ENCODE data around the gene PWP2. TPM values are rescaled to one million over a fixed set of nuclear protein-coding genes. Genes with fewer than 3 reads are reported as not detected.

The PWP2 gene
- total RNA-seq, 1 experiment from 2014 or later: 10.1 TPM

DNA sequence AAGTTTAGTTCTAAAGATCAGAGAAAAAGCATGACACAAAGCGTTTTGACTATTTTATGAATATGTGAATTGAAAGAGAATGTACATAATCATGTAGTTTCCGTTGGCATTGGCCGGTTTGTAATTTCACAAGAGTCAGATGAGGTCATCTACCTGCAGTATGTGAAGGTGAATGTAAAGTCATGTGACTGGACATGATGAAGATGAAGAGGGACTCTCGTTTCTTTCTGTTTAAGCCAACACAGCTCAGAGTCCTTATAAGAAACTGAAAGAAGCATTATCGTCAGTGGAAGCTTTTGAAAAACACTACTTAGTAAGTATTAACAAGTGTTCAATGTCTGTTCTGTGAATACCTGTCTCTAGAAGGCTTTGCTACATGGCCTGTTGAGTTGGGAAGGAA, 30.9 kb upstream of the PWP2 start:
- H3K4me3 ChIP-seq (ENCODE audit: low read depth, low read length, poor library complexity, severe bottlenecking): no peak overlapping the region
- TF ChIP-seq, protein P1, sequence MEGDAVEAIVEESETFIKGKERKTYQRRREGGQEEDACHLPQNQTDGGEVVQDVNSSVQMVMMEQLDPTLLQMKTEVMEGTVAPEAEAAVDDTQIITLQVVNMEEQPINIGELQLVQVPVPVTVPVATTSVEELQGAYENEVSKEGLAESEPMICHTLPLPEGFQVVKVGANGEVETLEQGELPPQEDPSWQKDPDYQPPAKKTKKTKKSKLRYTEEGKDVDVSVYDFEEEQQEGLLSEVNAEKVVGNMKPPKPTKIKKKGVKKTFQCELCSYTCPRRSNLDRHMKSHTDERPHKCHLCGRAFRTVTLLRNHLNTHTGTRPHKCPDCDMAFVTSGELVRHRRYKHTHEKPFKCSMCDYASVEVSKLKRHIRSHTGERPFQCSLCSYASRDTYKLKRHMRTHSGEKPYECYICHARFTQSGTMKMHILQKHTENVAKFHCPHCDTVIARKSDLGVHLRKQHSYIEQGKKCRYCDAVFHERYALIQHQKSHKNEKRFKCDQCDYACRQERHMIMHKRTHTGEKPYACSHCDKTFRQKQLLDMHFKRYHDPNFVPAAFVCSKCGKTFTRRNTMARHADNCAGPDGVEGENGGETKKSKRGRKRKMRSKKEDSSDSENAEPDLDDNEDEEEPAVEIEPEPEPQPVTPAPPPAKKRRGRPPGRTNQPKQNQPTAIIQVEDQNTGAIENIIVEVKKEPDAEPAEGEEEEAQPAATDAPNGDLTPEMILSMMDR (conservative IDR thresholded peaks at IDR 0.05; ENCODE audit: low read depth, low read length): no peak
- no peak for TF ChIP-seq EZH2 (IDR thresholded peaks at IDR 0.05; ENCODE audit: borderline replicate concordance, low read depth, low read length, poor library complexity, severe bottlenecking)
- intact Hi-C loops (cut with micrococcal nuclease; ENCODE audit: unreplicated experiment): no loop called here
- no peaks in the 10 kb centered on the region for H3K9me3 ChIP-seq (ENCODE audit: low read depth, low read length, poor library complexity, severe bottlenecking)
- peaks cover 43% of the 10 kb centered on the region for H3K36me3 ChIP-seq (ENCODE audit: insufficient read depth, low read length, poor library complexity, severe bottlenecking)
- no peak for DNase-seq (ENCODE audit: low spot score)
- ChIA-PET POLR2A (ENCODE audit: low non-redundant PET) (no interaction called here), CTCF (interaction anchor here (0.6 kb wide), 1 partner anchor 224 kb away, joined by 3 read pairs; no protein-coding TSS in a partner anchor)
- BruUV-seq (replicated peaks): no TSS peak
- H3K4me1 ChIP-seq (ENCODE audit: insufficient read depth, low read length, poor library complexity, severe bottlenecking): no peaks in the 10 kb centered on the region
- no peak overlapping the region for H3K27ac ChIP-seq (ENCODE audit: low read depth, low read length, poor library complexity, severe bottlenecking)
- no peaks in the 10 kb centered on the region for H3K27me3 ChIP-seq (replicated peaks; ENCODE audit: insufficient read depth, low read depth, low read length, poor library complexity)

DNA sequence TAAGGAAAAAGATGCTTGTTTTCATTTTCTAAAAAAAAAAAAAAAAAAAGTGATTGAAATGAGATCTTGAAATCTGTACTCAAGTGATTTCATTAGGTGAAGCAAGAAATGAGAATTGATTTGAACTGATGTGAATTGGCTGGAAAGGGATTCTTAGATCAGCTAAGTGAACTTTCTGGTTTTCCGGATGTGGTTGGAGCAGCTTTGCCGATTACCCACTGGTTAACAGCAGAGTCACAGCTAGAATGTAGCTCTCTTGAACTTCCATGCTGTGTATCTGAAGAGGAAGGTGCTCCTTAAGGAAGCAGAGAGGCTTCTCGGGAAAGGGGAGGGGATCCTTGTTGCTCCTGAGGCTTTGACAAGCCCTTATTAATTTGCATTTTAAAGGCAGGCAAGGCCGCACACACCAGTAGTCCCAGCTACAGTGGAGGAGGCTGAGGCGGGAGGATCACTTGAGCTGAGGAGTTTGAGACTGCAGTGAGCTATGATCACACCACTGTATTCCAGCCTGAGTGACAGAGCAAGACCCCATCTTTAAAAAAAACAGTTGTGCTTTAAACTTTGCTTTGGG, 28.7 kb upstream of the PWP2 start:
- H3K36me3 ChIP-seq (ENCODE audit: insufficient read depth, low read length, poor library complexity, severe bottlenecking): peaks cover 58% of the 10 kb centered on the region

DNA sequence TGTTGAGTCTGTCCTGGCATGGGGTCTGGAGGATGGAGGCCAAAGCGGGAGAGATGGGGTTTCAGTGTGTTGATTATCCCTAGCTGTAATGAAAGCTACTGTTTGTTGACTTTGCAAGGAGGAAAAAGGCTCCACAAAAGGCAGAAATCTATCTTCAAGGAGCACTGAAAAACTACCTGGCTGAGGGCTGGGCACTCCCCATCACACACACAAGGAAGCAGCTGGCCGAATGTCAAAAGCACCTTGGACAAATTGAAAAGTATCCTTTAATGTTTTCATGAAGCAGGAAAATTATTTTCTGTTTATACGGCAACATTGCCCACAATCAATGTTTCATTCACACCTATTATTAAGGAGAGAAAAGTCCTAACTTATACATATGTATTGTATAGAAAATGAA, 27.8 kb upstream of the PWP2 start:
- POLR2A ChIA-PET (ENCODE audit: low non-redundant PET): no interaction called here
- intact Hi-C loops (cut with micrococcal nuclease; ENCODE audit: unreplicated experiment): no loop called here
- Histone ChIP-seq H3K4me1 (ENCODE audit: insufficient read depth, low read length, poor library complexity, severe bottlenecking) (no peaks in the 10 kb centered on the region), H3K27ac (ENCODE audit: low read depth, low read length, poor library complexity, severe bottlenecking) (no peak overlapping the region), H3K27me3 (replicated peaks; ENCODE audit: insufficient read depth, low read depth, low read length, poor library complexity) (no peaks in the 10 kb centered on the region), H3K9me3 (ENCODE audit: low read depth, low read length, poor library complexity, severe bottlenecking) (no peaks in the 10 kb centered on the region), H3K36me3 (ENCODE audit: insufficient read depth, low read length, poor library complexity, severe bottlenecking) (peaks cover 66% of the 10 kb centered on the region), H3K4me3 (ENCODE audit: low read depth, low read length, poor library complexity, severe bottlenecking) (no peak overlapping the region)
- CTCF ChIA-PET: no interaction called here
- BruUV-seq (replicated peaks): no TSS peak
- TF ChIP-seq, protein P1 (conservative IDR thresholded peaks at IDR 0.05; ENCODE audit: low read depth, low read length): no peak
- no peak for TF ChIP-seq EZH2 (IDR thresholded peaks at IDR 0.05; ENCODE audit: borderline replicate concordance, low read depth, low read length, poor library complexity, severe bottlenecking)
- no peak for DNase-seq (ENCODE audit: low spot score)

More for the DNA sequence above, 28.7 kb upstream of the PWP2 start:
- no peak for DNase-seq (ENCODE audit: low spot score)
- CTCF ChIA-PET: interaction anchor here (0.6 kb wide), 1 partner anchor 103 kb away, joined by 3 read pairs; no protein-coding TSS in a partner anchor
- no peaks in the 10 kb centered on the region for H3K4me1 ChIP-seq (ENCODE audit: insufficient read depth, low read length, poor library complexity, severe bottlenecking)
- BruUV-seq (replicated peaks): no TSS peak
- H3K9me3 ChIP-seq (ENCODE audit: low read depth, low read length, poor library complexity, severe bottlenecking): no peaks in the 10 kb centered on the region
- intact Hi-C loops (cut with micrococcal nuclease; ENCODE audit: unreplicated experiment): no loop called here
- no peak overlapping the region for H3K27ac ChIP-seq (ENCODE audit: low read depth, low read length, poor library complexity, severe bottlenecking)
- H3K4me3 ChIP-seq (ENCODE audit: low read depth, low read length, poor library complexity, severe bottlenecking): no peak overlapping the region
- no peak for TF ChIP-seq EZH2 (IDR thresholded peaks at IDR 0.05; ENCODE audit: borderline replicate concordance, low read depth, low read length, poor library complexity, severe bottlenecking)
- TF ChIP-seq, protein P1 (conservative IDR thresholded peaks at IDR 0.05; ENCODE audit: low read depth, low read length): no peak
- POLR2A ChIA-PET (ENCODE audit: low non-redundant PET): no interaction called here
- H3K27me3 ChIP-seq (replicated peaks; ENCODE audit: insufficient read depth, low read depth, low read length, poor library complexity): no peaks in the 10 kb centered on the region
